NCI-H1694 treated with DMSO at 0.1 percent for 48 hours (cell line): ENCODE measurements around the gene SHPK.

Experiments
- DNase-seq: peaks from one replicate; lab custom pipeline; 2025; lab: John Stamatoyannopoulos, UW

Gene SHPK, protein sequence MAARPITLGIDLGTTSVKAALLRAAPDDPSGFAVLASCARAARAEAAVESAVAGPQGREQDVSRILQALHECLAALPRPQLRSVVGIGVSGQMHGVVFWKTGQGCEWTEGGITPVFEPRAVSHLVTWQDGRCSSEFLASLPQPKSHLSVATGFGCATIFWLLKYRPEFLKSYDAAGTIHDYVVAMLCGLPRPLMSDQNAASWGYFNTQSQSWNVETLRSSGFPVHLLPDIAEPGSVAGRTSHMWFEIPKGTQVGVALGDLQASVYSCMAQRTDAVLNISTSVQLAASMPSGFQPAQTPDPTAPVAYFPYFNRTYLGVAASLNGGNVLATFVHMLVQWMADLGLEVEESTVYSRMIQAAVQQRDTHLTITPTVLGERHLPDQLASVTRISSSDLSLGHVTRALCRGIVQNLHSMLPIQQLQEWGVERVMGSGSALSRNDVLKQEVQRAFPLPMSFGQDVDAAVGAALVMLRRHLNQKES

GRCh38 chr17:3636154-3636907 is at the start of gene SHPK, which contains the start of gene CTNS:
TSS of gene SHPK (minus strand) at chr17:3636250. CDS start at chr17:3636219, 31 bp downstream.
TSS of gene CTNS (plus strand) at chr17:3636760. CDS start at chr17:3640207, 3,447 bp downstream.
- peak; percentile 90 for DNase-seq

GRCh38 chr17:3685174-3685573 is 49.1 kb upstream of the SHPK start:
- DNase-seq, result no peak

- DNase-seq, result no peak
These were observed 47.0 kb upstream of the SHPK start for GRCh38 chr17:3683054-3683511.

DNA sequence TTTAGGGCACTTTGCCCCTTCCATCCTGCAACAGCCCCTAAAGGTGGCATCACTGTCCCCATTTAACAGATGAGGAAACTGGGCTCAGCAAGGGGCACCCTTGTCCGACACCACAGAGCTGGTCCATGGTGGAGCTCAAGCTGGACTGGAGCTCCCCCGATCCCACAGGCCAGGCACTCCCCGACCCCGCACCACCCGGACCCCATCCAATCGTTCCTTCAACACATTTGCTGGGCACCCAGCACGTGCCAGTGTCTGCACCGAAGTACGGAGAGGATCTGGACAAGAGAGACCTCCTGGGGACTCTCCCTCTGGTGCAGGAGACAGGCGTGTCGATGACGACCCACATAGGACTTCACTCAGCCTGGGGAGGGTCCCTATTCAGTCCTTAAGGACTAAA is 46.0 kb upstream of the SHPK start:
- no peak for DNase-seq

GRCh38 chr17:3681565-3681964 is 45.5 kb upstream of the SHPK start:
- DNase-seq, result no peak

- DNase-seq, result no peak
These were observed 45.0 kb upstream of the SHPK start for GRCh38 chr17:3681057-3681456.

GRCh38 chr17:3679531-3680126 is 43.6 kb upstream of the SHPK start:
- no peak for DNase-seq

GRCh38 chr17:3678821-3679530 is 42.9 kb upstream of the SHPK start:
- no peak for DNase-seq

DNA sequence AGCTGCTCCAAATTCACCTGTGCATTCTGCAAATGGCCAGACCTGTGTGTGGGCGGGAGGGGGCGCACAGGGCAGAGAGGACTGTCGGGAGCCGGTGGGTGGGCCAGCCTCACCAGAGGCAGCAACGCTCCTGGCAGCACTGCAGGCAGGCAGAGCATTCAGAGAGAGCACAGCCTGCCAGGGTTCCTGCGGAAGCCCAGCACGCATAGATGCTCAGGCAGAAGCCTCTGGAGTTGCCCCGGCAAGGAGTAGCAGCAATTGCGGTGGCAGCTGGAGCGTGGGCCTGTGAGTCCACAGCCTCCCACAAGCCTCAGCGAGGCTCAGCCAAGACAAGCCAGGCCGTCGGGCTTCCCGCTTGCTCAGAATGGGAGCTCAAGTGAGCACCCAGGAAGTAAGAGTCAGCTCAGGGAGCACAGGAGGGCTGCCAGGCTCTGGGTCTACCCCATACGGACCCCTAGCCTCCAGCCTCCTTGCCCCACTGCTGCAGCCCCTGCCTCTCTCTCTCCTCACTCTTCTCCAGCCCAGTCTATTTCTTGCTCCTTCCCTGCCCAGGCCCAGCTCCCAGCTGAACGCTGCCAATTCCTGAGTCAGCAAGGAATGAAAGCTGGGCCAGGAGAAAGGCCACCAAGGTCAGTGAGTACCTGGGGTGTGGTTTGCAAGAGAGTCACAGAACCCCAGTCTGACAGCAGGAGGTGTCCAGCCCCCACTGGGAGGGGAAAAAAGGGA is 42.2 kb upstream of the SHPK start:
- no peak for DNase-seq

GRCh38 chr17:3675886-3676285 is 39.8 kb upstream of the SHPK start:
- no peak for DNase-seq

DNA sequence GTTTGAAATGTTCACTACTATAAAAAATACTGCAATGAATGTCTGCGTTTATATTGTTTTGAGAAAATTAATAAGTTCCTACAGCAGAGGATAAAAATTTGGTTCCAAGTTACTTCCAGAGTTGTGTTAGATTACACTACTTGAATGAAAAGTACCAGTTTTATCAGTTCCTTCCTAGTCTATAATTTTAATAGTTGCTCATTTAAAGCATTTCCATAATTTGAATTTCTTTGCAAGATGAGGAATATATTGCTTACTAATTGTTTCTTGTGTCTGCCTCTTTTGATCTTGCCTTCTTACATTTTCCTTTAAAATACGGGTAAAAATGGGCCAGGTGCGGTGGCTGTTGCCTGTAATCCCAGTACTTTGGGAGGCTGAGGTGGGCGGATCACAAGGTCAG is 36.5 kb upstream of the SHPK start:
- no peak for DNase-seq

GRCh38 chr17:3669548-3669947 is 33.5 kb upstream of the SHPK start:
- no peak for DNase-seq

- no peak for DNase-seq
These were observed 33.0 kb upstream of the SHPK start for GRCh38 chr17:3669085-3669347.

DNA sequence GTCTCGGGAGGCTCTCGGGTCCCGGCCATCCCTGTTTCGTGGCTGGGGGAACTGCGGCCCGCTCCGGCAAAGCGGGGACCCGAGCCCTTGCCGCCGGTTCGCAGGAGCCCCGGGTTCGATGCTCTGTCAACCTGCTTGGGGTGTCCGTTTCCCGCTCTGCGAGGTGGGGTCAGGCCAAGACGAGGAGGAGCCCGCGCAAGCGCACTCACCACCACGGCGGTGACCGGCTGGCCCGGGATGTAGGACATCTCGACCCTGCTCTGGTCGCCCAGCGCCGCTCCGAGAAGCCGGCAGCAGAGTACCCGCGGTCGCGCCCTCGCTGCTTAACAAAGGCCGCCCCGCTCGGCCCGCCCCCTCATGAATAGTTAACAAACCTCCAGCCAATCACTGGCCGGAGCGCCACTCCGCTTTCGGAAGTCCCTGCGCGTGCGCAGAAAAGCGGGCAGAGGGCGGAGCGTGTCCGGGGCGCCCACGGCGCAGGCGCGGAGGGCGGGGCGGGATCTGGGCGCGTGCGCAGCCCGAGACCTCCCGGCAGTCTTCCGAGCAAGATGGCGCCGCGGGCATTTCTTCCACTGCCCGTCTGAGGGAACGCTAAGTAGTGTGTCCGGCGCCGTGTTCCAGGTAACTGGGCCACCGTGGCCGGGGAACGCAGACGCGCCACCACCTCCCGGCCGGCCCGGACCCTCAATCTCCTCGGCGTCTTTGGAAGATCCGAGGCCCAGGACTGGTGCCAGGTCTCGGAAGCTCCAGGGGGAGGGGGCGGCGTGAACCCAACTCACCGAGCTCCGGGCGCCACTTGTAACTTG is 32.4 kb upstream of the SHPK start, which contains the start of the genes EMC6 and TAX1BP3:
Gene EMC6 (plus strand): TSS at position 534 of the 806 bp plus-strand sequence. CDS start 335 bp downstream, outside the sequence.
Gene TAX1BP3 (minus strand): TSS at position 300 of the 806 bp plus-strand sequence. CDS start 52 bp downstream, at position 248.
- DNase-seq, result peak; percentile 97

GRCh38 chr17:3667366-3668278 is 31.6 kb upstream of the SHPK start:
- DNase-seq, result no peak

DNA sequence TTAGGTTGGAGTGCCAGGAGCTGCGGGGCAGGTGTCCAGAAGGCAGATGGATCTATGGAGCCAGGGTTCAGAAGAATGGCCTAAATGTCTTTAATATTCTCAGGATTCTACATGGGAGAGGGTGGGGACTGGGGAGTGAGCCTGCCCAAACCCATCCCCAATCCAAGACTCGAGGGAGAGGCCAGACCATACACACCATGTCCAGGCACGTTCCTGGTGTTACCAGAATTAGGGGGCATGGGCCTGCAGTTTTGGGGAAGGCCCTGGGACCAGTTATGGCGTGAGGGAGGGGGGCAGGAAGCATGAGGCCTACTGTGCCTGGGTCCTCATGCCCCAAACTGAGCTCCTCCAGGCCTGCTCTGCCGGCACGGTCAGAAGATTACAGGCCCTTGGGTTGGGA is 30.5 kb upstream of the SHPK start:
- DNase-seq, result no peak

GRCh38 chr17:3665834-3666233 is 29.8 kb upstream of the SHPK start:
- DNase-seq, result no peak

DNA sequence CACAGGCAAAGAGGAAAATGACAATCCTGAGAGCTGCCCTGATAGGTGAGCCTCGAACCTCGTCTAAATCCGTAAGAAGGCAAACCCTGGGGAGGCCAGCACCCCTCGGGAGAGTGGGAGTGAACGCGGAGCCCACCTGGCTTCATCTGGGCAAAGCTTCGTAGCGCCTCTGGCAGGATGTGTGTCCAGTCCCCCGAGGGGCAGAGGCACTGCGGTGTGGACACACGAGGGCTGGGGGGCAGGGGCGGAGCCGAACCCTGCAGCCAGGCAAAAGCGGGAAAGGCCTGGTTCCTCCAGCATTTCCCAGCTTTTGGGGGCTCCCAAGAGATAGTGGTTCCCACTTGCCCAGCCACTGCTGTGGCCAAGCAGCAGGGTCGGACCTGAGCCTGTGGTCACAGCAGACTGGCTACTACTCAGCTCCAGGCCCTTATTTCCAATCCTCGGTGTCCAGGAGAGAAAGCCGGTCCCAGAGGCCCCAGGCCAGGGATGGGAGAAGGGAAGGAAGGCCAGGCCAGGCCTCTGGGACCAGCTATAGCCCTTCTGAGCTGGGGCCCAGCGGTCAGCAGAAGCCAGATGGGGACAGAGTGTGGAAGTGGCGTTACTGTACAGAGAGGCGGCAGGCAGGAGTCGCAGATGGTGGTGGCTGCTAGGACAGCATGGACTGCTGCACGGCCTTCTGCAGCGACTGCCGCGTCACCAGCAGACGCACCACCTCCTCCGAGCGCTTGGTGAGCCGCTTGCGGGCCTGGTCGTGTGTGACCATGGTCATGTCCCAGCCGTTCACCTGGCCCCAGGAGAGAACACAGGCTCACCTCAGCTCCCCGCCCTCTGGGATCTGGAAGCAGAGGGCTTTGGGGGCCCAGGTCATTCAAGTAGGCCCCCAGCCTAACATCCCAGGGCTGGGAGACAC is 27.3 kb upstream of the SHPK start:
- DNase-seq, result no peak
